ENCODE measurements around the gene UBXN10. TPM values are rescaled to one million over a fixed set of nuclear protein-coding genes. Genes with fewer than 3 reads are reported as not detected.

UBXN10 gene
- total and polyA plus RNA-seq, 10 donors = 0.07 to 0.26 (median 0.18) TPM

DNA sequence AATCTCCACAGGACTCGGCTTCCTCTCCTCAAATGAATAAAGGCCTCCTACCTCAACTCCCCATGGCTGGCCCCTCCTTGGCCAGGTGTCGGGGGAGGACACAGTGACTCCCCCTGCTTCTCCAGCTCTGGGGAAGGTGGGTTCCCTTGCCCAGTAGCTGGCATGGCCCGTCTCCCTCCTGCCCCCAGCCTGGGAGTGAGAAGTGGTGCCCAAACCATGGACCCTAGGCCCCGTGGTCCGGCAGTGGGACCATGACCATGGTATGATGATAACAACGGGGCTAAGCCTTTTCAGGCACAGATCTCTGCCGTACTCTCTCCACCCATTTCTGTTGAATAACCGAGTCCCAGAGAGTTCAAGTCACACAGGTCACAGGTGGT lies 35.6 kb upstream of the UBXN10 start:
- no peak for DNase-seq
- Histone ChIP-seq H3K4me3 (no peak overlapping the region), H3K36me3 (no peaks in the 10 kb centered on the region), H3K4me1 (peaks cover 3 to 45% (median 30%) of the 10 kb centered on the region in 6 donors), H3K27ac (no peak overlapping the region), H3K27me3 (replicated peaks in 1 of 7) (no peaks in the 10 kb centered on the region), H3K9me3 (no peaks in the 10 kb centered on the region)
- intact Hi-C loops (cut with DNase I; ENCODE audit: low total_unique reads) = loop anchor here (5.0 kb wide), 2 partner anchors 48 to 178 kb away; no protein-coding TSS in a partner anchor
- TF ChIP-seq, protein P1, sequence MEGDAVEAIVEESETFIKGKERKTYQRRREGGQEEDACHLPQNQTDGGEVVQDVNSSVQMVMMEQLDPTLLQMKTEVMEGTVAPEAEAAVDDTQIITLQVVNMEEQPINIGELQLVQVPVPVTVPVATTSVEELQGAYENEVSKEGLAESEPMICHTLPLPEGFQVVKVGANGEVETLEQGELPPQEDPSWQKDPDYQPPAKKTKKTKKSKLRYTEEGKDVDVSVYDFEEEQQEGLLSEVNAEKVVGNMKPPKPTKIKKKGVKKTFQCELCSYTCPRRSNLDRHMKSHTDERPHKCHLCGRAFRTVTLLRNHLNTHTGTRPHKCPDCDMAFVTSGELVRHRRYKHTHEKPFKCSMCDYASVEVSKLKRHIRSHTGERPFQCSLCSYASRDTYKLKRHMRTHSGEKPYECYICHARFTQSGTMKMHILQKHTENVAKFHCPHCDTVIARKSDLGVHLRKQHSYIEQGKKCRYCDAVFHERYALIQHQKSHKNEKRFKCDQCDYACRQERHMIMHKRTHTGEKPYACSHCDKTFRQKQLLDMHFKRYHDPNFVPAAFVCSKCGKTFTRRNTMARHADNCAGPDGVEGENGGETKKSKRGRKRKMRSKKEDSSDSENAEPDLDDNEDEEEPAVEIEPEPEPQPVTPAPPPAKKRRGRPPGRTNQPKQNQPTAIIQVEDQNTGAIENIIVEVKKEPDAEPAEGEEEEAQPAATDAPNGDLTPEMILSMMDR (IDR thresholded peaks at IDR 0.05 in 8 of 11, conservative IDR thresholded peaks at IDR 0.05 in 3 of 11) = no peak
- TF ChIP-seq POLR2A (IDR thresholded peaks at IDR 0.05) (no peak), POLR2AphosphoS5 (IDR thresholded peaks at IDR 0.05) (no peak)
- WGBS, 5 donors = 76 to 92% (median 85%) methylated on average over 8 of the region's 8 CpGs

DNA sequence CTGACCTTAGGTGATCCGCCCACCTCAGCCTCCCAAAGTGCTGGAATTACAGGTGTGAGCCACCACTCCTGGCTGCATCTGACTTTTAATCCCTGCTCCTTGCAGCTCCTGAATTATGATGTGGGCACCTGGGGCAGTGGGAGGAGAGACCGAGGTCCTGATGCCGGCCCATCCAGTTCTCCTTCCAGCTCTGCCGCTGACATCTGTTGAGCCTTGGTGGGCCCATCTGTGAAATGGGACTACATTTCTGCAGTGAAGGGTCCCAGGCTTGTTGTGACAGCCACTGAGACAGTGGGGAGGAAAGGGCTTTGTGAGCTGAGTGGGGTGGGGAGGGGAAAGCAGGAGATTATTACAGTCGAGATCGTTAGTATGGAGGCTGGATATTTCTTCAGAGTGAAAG lies 34.9 kb upstream of the UBXN10 start:
- H3K36me3 ChIP-seq = no peaks in the 10 kb centered on the region
- H3K4me3 ChIP-seq = no peak overlapping the region
- H3K4me1 ChIP-seq = peaks cover 3 to 45% (median 30%) of the 10 kb centered on the region in 6 donors
- TF ChIP-seq, protein P1 (IDR thresholded peaks at IDR 0.05 in 8 of 11, conservative IDR thresholded peaks at IDR 0.05 in 3 of 11) = no peak
- TF ChIP-seq POLR2AphosphoS5 (IDR thresholded peaks at IDR 0.05) (no peak), POLR2A (IDR thresholded peaks at IDR 0.05) (no peak)
- no peaks in the 10 kb centered on the region for H3K9me3 ChIP-seq
- intact Hi-C loops (cut with DNase I; ENCODE audit: low total_unique reads) = loop anchor here (5.0 kb wide), 2 partner anchors 49 to 179 kb away; no protein-coding TSS in a partner anchor
- H3K27ac ChIP-seq = no peak overlapping the region
- WGBS, 5 donors = 80 to 92% (median 83%) methylated on average over 6 of the region's 6 CpGs
- no peaks in the 10 kb centered on the region for H3K27me3 ChIP-seq (replicated peaks in 1 of 7)
- DNase-seq = no peak

DNA sequence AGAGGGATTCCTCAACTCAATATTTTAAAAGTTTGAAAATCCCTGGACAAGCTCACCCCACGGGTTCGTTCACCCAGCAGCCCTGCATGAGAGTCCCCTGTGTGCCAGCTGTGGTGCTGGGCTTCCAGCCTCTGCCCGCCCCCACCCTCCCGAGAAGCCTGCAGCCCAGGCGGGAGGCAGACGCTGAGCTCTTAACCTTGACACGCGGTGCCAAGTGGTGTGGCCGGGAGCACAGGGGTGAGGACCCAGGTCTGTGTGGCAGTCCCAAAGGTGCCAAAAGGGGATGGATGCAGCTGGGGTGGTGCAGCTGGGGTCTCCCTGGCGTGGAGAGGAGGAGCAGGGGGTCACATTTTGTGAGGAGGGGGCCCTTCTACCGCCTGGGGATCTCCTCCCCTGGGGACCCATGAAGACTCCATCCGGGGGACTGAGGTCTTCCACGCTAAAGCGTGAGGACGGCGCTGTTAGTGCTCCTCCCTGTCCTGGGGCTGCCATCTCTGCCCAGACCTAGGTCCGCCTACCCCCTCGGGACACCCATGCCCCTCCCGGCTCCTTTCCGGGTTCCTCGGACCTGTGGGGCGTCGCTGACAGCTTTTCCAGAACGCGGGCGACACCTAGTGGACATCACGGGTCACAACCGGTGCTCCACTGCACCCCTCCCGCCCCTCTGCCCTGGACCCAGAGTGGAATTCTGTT lies 33.8 kb upstream of the UBXN10 start:
- Histone ChIP-seq H3K27ac (peak overlapping the region in 6 of 8 donors; percentile 64 to 79 (median 70)), H3K4me1 (peaks cover 3 to 45% (median 30%) of the 10 kb centered on the region in 6 donors), H3K4me3 (peak overlapping the region in 7 of 8 donors; percentile 25 to 65 (median 36)), H3K9me3 (peaks cover 0 to 2% (median 0%) of the 10 kb centered on the region in 8 donors), H3K27me3 (replicated peaks in 1 of 7) (no peaks in the 10 kb centered on the region), H3K36me3 (no peaks in the 10 kb centered on the region)
- 0 to 10% (median 7%) methylated on average over 16 to 29 of the region's 29 CpGs for WGBS, 5 donors
- TF ChIP-seq, protein P1 (IDR thresholded peaks at IDR 0.05 in 8 of 11, conservative IDR thresholded peaks at IDR 0.05 in 3 of 11) = peak; percentile 89 to 97 (median 95)
- TF ChIP-seq POLR2AphosphoS5 (IDR thresholded peaks at IDR 0.05) (peak; percentile 21 to 55 (median 44)), POLR2A (IDR thresholded peaks at IDR 0.05) (no peak)
- intact Hi-C loops (cut with DNase I; ENCODE audit: low total_unique reads) = loop anchor here (5.0 kb wide), 2 partner anchors 50 to 180 kb away; no protein-coding TSS in a partner anchor
- DNase-seq = peak; percentile 94

DNA sequence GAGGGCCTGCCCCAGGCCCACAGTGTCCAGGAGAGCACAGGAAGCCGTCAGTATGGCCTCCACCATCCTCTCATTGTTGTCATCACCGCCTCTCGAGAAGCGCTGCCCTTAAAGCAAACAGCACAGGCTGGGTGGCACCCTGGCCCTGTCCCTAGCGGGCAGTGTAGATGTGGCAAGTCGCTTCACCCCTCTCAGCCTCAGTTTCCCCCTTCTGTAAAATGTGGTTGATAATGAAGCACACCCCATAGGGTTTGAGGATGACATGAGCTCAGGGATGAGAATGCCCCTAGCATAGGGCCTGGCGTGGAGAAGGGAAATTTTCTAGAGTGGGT lies 33.3 kb upstream of the UBXN10 start:
- intact Hi-C loops (cut with DNase I; ENCODE audit: low total_unique reads) = loop anchor here (5.0 kb wide), 2 partner anchors 50 to 180 kb away; no protein-coding TSS in a partner anchor

More for the DNA sequence above, 33.3 kb upstream of the UBXN10 start:
- Histone ChIP-seq H3K36me3 (no peaks in the 10 kb centered on the region), H3K27ac (peak overlapping the region; percentile 36 to 79 (median 68)), H3K27me3 (replicated peaks in 1 of 7) (no peaks in the 10 kb centered on the region), H3K9me3 (peaks cover 0 to 8% (median 4%) of the 10 kb centered on the region in 8 donors), H3K4me1 (peaks cover 3 to 45% (median 30%) of the 10 kb centered on the region in 6 donors), H3K4me3 (peak overlapping the region in 4 of 8 donors; percentile 33 to 65 (median 36))
- no peak for DNase-seq
- TF ChIP-seq, protein P1 (IDR thresholded peaks at IDR 0.05 in 8 of 11, conservative IDR thresholded peaks at IDR 0.05 in 3 of 11) = peak in 6 of 11 experiments; percentile 3 to 68 (median 48)
- no peak for TF ChIP-seq POLR2AphosphoS5 (IDR thresholded peaks at IDR 0.05)
- no peak for TF ChIP-seq POLR2A (IDR thresholded peaks at IDR 0.05)
- WGBS, 5 donors = 50 to 87% (median 55%) methylated on average over 2 to 7 of the region's 7 CpGs

Measured in spleen (tissue), 11 donors.